HG02840 (cell line): ENCODE data around the gene IL6.
"Not testable (repeated sequence)": the region's sequence is repeated elsewhere in the genome, so short reads cannot be mapped to it uniquely, and the experiment has no call there.

ENCODE experiments used
- ATAC-seq: cut with Tn5 transposase; IDR thresholded peaks from one replicate; pipeline ENCODE4 v1.9.1; 2021; ENCODE audit warnings: mild to moderate bottlenecking, moderate library complexity, moderate number of reproducible peaks; ENCODE audit not compliant: unreplicated experiment, low FRiP score

IL6 gene

DNA sequence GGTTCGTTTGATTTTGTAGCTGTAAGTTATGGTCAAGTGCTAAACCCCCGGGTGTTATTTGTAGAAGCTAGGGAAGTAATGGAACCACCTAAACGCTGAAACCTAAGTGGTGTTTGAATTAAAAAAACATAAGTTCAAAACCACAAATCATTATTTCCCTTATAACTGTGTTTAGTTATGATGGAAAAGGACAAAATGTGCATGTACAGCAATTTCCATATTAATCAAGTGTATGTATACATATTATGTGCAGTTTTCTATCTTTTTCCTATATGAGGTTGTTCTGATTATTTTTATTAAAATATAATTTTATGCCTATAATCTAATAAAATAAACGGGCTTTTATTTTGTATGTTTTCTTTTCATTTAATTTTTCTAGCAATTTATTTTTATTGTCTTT lies 45.9 kb downstream of the IL6 start:
- ATAC-seq, result no peak

GRCh38 chr7:22776964-22777363 lies 50.0 kb downstream of the IL6 start:
- no peak for ATAC-seq

GRCh38 chr7:22779730-22780323 lies 52.8 kb downstream of the IL6 start:
- ATAC-seq, result not testable (repeated sequence)

DNA sequence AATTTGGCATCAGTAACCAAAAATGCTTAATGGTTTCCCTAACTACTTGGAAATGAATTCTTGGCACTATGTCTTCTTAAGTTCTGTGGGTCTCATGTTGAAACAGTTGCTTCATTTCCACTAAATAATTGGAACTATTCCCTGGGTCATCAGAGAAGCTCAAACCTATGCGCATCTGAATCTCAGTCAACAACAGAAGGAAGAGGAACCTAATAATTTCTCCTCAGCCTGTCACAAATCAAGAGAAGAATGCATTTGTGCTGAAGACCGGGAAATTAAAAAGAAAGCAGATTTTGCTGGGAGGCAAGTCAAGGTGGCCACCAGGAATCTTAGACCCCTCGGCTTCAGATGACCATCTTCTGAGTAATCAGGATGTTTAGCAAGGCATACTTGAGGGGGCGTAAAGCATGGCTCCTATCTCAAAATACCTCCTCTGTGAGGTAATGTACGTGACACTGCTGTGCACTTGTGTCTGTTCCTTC lies 54.3 kb downstream of the IL6 start:
- ATAC-seq, result no peak
